T1000 (cell line): ENCODE measurements around the gene PI4KA.
"Not testable (repeated sequence)": the region's sequence is repeated elsewhere in the genome, so short reads cannot be mapped to it uniquely, and the experiment has no call there.

ENCODE experiments used
- DNase-seq: peaks from one replicate; lab custom pipeline; 2025; ENCODE audit warnings: mixed read lengths; lab: John Stamatoyannopoulos, UW

PI4KA gene

DNA sequence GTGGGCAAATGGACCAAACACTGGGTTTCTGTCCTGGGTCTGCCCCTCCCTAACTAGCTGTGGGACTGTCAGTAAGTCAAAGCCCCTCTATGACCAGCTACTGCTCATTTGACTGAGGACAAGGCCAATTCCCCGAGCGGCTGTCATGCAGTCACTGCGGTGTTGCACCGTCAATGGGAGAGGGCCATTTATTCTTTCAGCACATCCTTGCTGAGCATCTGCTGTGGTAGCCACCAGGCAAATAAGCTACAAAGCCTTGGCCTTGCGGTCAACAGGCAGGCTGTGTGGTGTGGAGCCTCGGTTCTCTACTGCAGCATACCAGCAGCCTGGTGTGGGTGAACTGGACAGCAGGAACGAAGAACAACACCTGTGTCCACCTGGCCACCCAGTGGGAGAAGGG lies 110.5 kb downstream of the PI4KA start:
- DNase-seq = no peak

DNA sequence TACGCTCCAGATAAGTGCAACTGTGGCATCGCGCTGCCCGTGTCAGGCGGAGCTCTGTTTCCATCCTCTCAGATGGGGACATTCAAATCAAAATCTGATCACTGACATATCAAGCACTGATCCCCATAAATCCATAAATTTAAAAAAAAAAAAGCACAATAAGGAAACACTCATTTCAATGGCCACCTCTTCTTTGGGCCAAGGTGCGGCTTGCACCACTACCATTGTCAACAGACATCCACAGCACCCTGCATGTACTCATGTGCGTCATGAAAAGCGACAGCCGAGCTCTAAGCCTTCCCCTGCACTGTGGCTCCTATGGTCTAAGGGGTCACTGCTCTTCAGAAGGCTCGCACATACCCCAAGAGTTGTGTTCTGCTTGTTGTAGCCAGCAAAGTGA lies 111.4 kb downstream of the PI4KA start:
- DNase-seq = no peak

DNA sequence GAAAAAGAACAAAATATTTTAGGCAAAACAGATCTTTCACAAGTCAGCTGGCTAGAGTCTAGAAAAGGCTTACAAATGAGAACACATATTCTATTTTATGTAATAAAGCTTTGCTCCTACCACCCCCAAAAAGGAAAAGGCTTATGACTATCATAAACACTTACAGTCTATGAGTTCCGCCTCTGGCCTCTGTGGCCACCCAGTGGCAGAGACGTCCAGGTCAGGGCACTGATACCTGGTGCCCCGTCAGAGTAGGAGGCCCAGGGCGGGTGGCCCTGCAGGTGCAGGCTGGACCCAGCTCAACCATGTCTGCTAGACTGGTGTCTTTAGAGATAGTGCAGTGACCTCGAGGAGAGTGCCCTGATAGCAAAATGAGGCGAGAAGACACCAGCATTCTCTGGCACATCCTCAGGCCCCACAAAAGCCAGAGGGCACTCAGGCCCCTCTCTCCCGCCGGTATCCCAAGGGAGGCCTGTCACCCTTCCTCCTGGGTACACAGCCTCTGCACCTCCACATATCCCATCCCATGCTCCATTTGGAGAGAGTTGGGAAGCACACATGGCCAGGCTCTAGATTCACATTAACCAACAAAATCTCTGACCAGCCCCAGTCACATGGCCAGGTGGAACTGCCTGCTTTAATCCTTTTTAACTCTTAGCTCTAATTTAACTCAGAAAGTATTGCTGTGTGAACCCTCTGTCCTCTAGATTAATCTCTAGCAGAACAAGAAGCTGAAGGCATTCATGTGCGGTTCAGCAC lies 112.0 kb downstream of the PI4KA start:
- no peak for DNase-seq

DNA sequence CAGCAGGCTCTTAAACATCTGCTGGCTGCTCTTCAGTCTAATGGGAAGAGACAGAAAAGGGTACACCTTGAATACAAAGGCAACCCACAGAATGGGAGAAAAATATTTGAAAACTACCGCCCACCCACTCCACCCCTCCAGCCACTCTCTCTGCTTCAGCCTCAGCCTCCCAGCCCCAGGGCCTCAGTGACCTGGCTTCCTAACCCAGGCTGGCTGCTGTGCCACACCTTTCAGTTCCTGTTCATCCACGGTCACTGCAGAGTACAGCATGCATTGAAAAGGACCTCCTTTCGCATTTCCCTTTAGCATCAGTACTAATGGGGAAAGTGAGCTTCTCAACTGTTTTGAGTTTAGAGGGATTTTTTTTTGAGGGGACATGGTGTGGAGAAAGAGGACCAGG lies 113.5 kb downstream of the PI4KA start:
- DNase-seq = no peak

DNA sequence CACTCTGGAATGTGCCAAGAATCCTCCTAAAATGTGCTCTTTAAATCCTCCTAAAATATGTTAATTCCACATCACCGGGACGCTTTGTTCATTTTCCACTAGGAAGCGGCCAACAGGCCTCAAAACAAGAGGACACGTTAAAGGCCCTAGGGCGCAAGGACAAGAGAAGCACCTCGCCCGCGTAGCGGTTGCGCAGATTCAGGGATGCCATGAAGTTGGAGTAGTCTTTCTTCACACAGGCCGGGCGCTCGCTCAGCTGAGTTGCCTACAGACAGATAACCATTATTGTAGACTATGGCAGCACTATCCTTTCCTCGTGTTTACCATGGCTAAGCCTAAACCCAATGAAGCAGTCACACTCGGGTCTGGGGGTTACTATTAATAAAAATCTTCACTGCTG lies 114.2 kb downstream of the PI4KA start:
- no peak for DNase-seq

DNA sequence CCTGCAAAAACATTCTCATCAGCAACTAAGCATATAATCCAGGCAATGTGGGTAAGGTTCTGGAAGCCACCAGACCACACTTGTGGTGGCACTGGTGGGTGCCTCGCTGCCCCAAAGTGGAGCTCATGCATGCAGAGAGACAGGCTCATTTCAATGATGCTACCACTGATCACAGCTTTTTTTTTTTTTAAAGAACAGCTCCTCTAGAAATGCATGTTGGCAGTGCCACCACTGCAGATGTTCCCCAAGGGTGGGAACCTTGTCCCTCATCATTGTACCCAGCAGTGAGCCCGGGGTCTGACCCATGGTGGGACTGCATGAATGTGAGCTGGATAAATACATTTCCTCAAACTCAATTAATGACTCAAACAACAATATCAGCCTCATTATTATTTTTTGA lies 115.8 kb downstream of the PI4KA start:
- DNase-seq = no peak

DNA sequence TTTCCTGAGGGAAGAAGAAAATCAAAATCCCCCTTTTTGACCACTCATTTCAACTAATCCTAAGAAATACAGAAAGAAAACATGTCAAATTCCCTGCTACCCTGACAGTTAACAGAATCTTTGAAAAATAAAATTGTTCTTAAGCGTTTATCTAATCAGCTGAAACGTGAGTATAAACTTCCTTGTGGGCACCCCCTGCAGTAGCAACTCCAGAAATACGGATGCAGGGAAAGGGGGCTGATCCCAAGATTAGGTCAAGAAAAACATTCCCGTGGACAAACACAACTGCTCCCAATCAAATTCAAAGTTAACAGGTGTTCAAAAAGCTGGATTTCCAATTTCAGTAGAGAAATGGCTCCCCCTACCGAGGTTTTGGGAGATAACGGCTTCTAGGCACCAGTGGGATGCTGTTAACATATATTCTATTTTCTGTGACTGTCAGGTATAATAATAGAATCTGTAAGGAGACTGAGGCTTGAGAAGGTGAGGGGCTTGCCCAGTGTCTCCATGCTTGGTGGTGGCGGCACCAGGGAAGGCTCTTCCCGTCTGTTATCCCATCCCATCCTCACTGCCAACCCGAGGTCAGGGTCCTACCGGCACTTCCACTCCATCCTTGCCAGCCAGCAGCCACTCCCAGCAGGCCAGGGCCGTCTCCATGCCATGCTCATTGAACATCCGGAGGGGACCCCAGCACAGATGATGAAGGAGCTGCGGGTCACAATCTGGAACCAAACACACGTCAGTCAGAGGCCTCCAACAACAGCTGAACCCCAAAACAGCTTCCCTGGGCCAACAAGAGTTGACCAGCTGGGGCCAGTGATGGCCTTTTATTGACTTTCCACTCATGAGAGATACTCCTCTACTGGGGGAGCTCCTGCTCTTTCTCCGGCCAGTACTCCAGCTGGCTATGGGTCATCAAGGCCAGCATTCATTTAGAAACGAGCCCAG lies 116.7 kb downstream of the PI4KA start:
- no peak for DNase-seq

DNA sequence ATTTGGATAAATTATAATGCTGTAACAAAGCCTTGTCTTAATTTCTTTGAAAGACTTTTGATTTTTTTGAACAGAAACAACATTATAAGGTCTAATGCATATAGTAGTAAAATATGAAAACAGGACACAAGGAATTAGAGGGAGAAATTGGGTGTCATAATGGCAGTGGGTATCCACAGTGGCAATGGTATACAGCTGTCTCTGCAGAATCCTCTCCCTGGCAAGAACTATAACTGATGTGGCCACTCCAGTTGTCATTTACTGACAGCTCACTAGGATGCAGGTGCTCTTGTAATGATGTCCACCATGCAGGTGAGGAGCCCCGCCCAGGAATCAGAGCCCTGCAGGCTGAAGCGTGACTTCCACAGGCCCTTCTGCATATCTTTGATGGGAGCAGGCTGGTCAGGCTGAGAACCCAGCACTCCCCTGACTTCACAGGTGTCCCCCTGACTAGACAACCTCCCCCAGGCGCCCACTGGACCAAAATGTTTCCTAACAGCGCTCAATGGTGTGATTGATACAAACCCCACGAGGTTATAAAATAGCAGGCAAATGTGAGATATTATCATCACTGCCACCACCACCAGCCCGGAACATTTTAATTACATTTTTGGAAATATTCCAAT lies 117.5 kb downstream of the PI4KA start:
- no peak for DNase-seq

DNA sequence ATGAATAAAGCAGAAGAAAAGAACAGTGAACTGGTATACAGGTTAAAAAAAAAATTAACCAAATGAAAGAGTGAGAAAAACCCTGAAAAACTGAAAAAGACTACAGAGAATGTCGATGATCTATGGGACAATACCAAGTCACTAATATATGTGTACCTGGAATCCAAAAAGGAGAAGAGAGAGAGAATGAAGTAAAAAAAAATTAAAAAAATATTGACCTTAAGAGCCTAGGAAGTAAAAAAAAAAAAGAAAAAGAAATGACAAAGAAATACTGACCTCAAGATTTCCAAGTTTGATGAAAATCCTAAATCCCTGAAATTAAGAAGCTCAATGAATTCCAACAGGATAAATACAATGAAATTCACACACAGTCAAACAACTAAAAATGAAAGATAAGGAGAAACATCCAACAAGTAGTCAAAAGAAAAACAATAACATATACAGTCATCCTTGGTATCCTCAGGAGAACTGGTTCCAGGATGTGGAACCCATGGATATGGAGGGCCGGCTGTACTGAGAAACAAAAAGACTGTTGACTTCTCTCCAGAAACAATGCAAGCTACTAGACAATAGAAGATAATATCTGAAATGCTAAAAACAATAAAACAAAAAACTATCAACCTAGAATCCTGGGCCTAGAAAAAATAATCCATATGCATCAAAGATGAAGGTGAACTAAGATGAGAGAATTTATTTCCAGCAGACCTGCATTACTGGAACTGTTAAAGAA lies 118.2 kb downstream of the PI4KA start:
- DNase-seq = no peak

DNA sequence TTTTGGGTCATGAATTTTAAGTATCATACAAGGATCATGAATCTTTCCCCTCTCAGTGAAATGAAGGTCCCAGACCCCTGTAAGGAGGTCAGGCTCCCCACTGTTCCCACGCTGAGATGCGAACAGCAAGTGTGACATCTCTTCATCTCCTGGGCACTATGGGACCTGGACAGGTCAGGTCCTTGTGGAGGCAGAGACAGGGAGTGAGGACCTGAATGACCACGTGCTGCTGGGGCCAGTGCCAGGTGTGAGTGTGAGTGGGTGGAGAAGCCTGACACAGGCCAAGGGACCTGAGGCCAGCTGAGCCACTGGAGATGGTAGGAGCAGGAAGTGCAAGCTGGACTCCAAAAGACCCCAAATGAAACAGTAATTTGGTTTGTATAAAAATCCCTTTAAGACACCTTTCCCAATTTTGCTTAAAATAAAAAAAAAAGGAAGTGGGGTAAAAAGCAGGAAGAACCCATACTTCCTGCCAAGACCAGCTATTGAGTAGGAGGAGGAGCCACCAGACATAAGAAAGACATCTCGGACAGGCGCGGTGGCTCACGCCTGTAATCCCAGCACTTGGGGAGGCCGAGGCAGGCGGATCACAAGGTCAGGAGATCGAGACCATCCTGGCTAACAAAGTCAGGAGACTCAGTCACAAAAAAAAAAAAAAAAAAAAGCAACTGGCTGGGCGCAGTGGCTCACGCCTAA lies 120.1 kb downstream of the PI4KA start:
- no peak for DNase-seq

DNA sequence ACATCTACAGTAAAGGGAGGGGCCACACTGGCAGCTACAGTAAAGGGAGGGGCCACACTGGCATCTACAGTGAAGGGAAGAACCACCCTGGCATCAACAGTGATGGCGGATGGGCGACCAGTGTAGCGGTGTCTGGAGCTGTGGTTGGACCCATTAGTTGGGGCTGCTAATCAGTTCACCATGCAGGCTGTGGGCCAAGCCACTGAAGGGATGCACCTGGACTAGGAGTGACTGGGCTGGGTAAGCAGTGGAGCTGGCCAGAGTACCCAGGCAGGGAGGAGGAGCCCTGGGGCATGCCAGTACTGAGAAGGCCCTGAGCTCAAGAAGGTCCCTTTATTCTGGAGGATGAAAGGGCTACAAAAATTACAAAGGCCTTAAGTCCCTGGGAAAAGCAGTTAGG lies 121.7 kb downstream of the PI4KA start:
- DNase-seq = not testable (repeated sequence)

DNA sequence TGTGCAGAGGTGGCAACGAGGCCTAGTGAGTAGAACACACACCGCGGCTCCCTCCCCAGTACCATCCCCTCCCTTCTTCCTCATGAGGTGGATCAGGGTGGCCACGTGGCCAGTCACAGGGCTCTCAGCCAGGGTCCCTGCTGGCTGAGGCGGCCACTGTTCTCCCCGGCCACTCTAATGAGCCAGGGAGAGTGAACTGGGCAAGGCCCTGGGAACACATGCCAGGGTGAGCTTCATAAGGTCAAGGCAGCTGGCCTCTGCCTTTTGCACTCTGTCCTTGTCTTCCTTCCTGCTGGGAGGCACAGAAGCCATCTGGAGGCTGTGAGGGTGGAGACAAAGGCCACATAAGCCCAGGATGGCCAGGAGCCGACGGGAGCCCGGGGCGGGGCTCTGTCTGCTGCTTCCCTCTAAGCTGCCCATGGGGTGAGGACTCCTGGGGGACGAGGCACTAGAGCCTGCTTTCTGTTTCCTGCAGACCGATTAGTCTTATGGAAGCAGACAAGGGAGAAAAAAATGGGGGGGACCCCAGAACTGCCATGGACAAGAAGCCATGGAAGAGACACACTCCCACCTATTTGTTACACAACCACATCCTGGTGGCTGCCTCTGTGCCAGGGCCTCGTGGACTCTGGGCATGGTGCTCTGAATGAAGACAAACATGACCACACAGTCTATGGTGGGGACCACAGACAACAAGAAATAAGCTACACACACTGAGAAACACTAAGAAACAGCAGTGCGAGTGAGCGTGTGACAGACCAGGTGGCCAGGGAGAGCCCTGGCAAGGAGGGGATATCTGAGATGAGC lies 123.1 kb downstream of the PI4KA start:
- DNase-seq = not testable (repeated sequence)

DNA sequence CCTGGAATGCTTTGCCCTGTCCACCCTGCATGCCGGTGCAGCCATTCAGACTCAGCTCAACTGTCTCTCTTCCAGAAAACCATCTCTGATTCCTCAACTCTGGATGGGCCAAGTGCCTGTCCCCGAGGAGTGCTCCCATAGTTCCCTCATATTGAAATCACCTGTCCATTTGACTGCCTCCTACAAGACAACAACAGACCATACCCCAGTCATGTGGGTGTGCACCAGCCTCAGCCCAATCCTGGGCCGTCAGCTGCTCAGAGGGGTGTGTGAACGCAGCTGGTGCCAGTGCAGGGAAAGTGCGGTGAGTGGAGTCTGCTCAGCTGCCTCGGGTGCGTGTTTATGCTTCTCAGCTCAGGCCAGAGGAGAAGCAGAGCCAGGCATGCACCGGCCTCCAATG lies 126.2 kb downstream of the PI4KA start:
- DNase-seq = not testable (repeated sequence)

DNA sequence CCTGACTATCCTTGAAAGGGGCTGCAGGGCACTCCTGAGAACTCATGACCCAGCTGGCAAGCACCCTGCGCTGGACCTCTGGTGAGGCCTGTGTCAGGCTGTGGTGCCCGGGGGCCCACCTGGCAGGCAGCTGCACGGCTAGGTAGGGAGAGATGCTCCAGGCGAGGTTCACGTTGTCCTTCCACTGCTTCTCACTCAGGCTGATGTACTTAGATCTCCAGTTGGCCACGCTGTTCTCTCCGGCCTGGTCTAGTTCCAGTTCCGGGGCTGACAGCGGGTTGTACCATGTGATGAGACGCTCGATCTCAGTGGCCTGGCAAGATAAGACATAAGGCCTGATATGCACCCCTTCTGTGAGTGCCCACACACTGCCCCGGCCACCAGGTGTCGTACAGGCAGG lies 129.4 kb downstream of the PI4KA start:
- no peak for DNase-seq

DNA sequence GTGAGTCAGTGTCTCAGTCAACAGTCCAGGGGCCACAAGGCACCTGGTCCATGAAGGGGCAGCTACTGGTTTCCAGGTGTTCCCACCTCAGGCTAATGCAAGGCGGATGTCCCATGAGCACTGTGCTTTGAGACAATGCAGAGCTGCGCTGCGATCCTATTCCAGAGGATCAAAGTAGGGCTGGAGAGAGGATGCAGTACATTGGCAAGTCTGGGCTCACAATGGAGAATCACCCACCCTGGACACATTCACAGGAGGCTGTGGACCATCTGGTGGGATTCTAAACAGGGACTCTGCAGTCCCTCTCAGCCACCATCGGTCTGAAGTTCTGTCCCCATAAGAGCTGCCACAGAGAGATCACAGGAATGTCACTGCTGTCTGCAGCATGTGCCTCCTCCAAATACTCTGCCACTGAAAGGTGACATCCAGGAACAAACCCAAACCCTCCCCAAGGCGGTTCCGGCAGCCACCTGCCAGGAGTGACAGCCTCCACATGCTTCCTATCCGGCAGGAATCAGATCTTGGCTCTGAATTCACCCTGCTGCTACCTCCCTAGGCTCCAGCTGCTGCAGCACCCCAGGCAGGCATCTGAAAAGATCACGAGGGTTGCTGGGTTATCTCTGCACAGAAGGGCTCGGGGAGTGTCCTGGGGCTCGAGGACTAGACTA lies 130.0 kb downstream of the PI4KA start:
- no peak for DNase-seq

DNA sequence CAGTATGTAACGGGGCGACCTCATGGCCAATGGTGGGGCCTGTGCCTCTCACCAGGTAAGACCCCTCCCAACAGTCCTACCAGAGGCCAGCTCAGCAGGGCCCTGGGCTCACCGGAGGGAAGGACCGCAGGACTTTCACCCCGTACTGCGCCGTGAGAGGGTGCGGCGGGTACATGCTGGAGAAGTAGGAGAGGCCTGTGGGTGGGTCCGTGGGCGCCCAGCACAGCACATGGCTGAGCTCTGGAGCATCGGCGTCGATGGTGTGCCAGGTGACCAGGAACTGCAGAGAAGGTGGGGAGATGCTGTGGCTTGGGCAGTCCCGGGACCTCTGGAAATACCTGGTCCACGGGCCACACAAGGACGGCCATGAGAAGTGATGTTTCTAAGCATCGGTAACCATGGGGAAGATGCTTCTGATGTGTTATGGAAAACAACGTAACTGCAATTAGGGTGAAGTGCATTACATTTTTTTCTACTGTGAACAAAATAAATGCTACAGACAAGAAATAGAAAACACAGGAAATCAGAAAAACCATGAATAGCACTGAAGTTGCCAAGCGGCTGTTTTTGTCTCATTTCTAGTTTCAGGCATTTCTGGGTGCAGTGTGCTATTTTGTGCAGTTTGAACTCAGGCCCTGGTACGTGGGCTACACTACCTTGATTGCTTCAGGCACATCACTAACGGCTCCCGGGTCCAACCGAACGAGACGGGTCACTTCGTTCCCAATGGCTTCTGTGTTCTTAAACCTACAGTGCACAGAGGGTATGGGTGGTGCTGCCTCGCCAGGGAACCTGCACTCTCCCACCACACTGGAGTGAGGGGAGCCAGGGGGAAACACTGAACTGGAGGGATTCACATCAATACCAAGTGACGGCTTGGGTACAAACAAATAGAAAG lies 131.2 kb downstream of the PI4KA start:
- no peak for DNase-seq

DNA sequence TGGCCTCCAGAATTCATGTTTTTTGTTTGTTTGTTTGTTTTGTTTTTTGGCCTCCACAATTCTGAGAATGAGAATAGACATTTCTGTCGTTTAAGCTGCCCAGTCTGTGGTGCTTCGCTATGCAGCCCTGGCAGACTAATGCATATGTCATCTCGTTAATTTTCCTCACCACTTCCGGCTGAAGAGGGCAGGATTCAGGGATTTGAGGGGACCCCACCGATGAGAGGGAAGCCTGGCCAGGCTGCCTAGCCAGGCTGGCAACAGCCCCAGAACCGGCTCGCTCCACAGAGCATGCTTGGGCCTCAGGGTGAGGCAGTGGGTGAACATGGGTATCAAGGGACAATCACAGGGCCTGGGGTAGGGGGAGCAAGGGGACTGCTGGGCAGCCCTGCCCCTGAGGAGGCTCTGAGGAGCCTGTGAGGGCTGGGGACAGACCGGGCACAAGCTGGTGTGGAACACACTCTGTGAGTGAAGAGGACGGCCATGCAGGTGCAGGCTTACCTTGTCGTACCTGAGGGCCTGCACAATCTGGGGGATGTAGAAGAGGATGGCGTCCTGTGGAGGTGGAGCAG lies 132.5 kb downstream of the PI4KA start:
- DNase-seq = no peak

DNA sequence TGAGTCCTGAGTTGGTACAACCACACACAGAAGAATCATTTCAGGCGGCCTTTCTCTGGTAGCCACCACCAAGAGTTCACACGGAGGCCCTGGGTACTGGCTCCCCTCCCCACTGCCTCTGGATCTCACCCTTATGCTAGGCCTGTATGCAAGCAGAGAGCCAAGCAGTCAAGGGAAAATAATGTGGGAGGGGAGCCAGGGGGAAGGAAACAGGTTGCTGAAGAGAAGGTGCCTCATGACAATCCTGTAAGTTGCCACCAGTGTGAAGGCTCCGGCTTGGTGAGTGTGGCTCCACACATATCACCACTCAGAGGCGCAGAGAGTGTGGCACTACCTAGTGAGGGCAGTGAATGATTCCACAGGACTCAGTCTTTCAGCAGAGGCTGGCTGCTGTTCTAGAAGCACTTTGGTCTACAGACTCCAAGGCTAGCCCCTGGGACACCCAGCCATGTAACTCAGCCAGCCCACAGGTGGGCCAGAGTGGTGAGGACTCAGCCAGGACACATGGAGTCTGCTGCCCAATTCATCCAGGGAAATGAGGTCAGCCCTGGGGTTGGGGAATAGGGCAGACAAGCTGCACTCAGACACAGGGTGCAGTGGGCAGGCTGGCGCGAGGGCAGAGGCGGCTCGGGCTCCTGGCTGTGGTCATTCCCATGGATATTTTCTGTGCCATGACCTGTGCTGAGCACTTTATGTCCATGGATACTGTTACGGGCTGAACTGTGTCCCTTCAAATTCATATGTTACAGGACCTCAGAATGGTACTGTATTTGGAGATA lies 133.7 kb downstream of the PI4KA start:
- DNase-seq = no peak
